ENCODE data around the gene RPL18A.

Gene RPL18A

GRCh38 chr19:17910791-17911360 is 51.2 kb downstream of the RPL18A start:
- DNase-seq (ENCODE audit: low spot score): no peak
